ENCODE results near the gene PLCG2.

PLCG2 gene

GRCh38 chr16:81817296-81817695 lies 38.2 kb downstream of the PLCG2 start:
- no peaks in the 10 kb centered on the region for H3K27me3 ChIP-seq (ENCODE audit: insufficient read depth, low read length)
- no peaks in the 10 kb centered on the region for H3K36me3 ChIP-seq (ENCODE audit: insufficient read depth, low read length)
- H3K4me1 ChIP-seq (ENCODE audit: insufficient read depth, low read length): no peaks in the 10 kb centered on the region
- H2AFZ ChIP-seq (ENCODE audit: low read depth, low read length): no peak overlapping the region
- no peak overlapping the region for H3K4me3 ChIP-seq (ENCODE audit: low read length)
- H3K9me3 ChIP-seq (ENCODE audit: low read length): no peaks in the 10 kb centered on the region

- Histone ChIP-seq H3K4me1 (ENCODE audit: insufficient read depth, low read length) (no peaks in the 10 kb centered on the region), H3K36me3 (ENCODE audit: insufficient read depth, low read length) (no peaks in the 10 kb centered on the region), H3K27me3 (ENCODE audit: insufficient read depth, low read length) (peaks cover 2% of the 10 kb centered on the region), H2AFZ (ENCODE audit: low read depth, low read length) (no peak overlapping the region), H3K4me3 (ENCODE audit: low read length) (no peak overlapping the region), H3K9me3 (ENCODE audit: low read length) (no peaks in the 10 kb centered on the region)
Observed at GRCh38 chr16:81817789-81818567, 38.9 kb downstream of the PLCG2 start.

- Histone ChIP-seq H3K27me3 (ENCODE audit: insufficient read depth, low read length) (peaks cover 2% of the 10 kb centered on the region), H3K9me3 (ENCODE audit: low read length) (no peaks in the 10 kb centered on the region)
Observed at GRCh38 chr16:81818568-81818896, 39.4 kb downstream of the PLCG2 start.

GRCh38 chr16:81818905-81819304 lies 39.8 kb downstream of the PLCG2 start:
- no peaks in the 10 kb centered on the region for H3K36me3 ChIP-seq (ENCODE audit: insufficient read depth, low read length)
- no peak overlapping the region for H2AFZ ChIP-seq (ENCODE audit: low read depth, low read length)
- H3K4me3 ChIP-seq (ENCODE audit: low read length): no peak overlapping the region
- H3K9me3 ChIP-seq (ENCODE audit: low read length): no peaks in the 10 kb centered on the region
- peaks cover 2% of the 10 kb centered on the region for H3K27me3 ChIP-seq (ENCODE audit: insufficient read depth, low read length)
- H3K4me1 ChIP-seq (ENCODE audit: insufficient read depth, low read length): no peaks in the 10 kb centered on the region

More at GRCh38 chr16:81818568-81818896, 39.4 kb downstream of the PLCG2 start:
- Histone ChIP-seq H3K4me1 (ENCODE audit: insufficient read depth, low read length) (no peaks in the 10 kb centered on the region), H3K4me3 (ENCODE audit: low read length) (no peak overlapping the region), H2AFZ (ENCODE audit: low read depth, low read length) (no peak overlapping the region), H3K36me3 (ENCODE audit: insufficient read depth, low read length) (no peaks in the 10 kb centered on the region)

GRCh38 chr16:81821436-81822128 lies 42.5 kb downstream of the PLCG2 start:
- H3K36me3 ChIP-seq (ENCODE audit: insufficient read depth, low read length): no peaks in the 10 kb centered on the region
- no peak overlapping the region for H2AFZ ChIP-seq (ENCODE audit: low read depth, low read length)
- no peaks in the 10 kb centered on the region for H3K4me1 ChIP-seq (ENCODE audit: insufficient read depth, low read length)
- H3K27me3 ChIP-seq (ENCODE audit: insufficient read depth, low read length): peaks cover 2% of the 10 kb centered on the region
- H3K4me3 ChIP-seq (ENCODE audit: low read length): no peak overlapping the region
- H3K9me3 ChIP-seq (ENCODE audit: low read length): no peaks in the 10 kb centered on the region

GRCh38 chr16:81823111-81823510 lies 44.0 kb downstream of the PLCG2 start:
- H3K9me3 ChIP-seq (ENCODE audit: low read length): no peaks in the 10 kb centered on the region
- H3K36me3 ChIP-seq (ENCODE audit: insufficient read depth, low read length): no peaks in the 10 kb centered on the region
- H3K4me3 ChIP-seq (ENCODE audit: low read length): no peak overlapping the region
- no peaks in the 10 kb centered on the region for H3K4me1 ChIP-seq (ENCODE audit: insufficient read depth, low read length)
- H2AFZ ChIP-seq (ENCODE audit: low read depth, low read length): no peak overlapping the region
- peaks cover 2% of the 10 kb centered on the region for H3K27me3 ChIP-seq (ENCODE audit: insufficient read depth, low read length)

- Histone ChIP-seq H2AFZ (ENCODE audit: low read depth, low read length) (no peak overlapping the region), H3K4me3 (ENCODE audit: low read length) (no peak overlapping the region), H3K9me3 (ENCODE audit: low read length) (no peaks in the 10 kb centered on the region), H3K27me3 (ENCODE audit: insufficient read depth, low read length) (peaks cover 2% of the 10 kb centered on the region), H3K36me3 (ENCODE audit: insufficient read depth, low read length) (no peaks in the 10 kb centered on the region), H3K4me1 (ENCODE audit: insufficient read depth, low read length) (no peaks in the 10 kb centered on the region)
Observed at GRCh38 chr16:81823734-81824133, 44.6 kb downstream of the PLCG2 start.

- Histone ChIP-seq H2AFZ (ENCODE audit: low read depth, low read length) (no peak overlapping the region), H3K4me3 (ENCODE audit: low read length) (no peak overlapping the region), H3K27me3 (ENCODE audit: insufficient read depth, low read length) (peaks cover 2% of the 10 kb centered on the region), H3K4me1 (ENCODE audit: insufficient read depth, low read length) (no peaks in the 10 kb centered on the region), H3K36me3 (ENCODE audit: insufficient read depth, low read length) (no peaks in the 10 kb centered on the region), H3K9me3 (ENCODE audit: low read length) (no peaks in the 10 kb centered on the region)
Observed at GRCh38 chr16:81826523-81826922, 47.4 kb downstream of the PLCG2 start.

GRCh38 chr16:81830845-81831540 lies 51.9 kb downstream of the PLCG2 start:
- Histone ChIP-seq H3K4me3 (ENCODE audit: low read length) (no peak overlapping the region), H3K36me3 (ENCODE audit: insufficient read depth, low read length) (no peaks in the 10 kb centered on the region), H3K27me3 (ENCODE audit: insufficient read depth, low read length) (no peaks in the 10 kb centered on the region), H3K9me3 (ENCODE audit: low read length) (no peaks in the 10 kb centered on the region), H2AFZ (ENCODE audit: low read depth, low read length) (no peak overlapping the region), H3K4me1 (ENCODE audit: insufficient read depth, low read length) (no peaks in the 10 kb centered on the region)

GRCh38 chr16:81831722-81832126 lies 52.6 kb downstream of the PLCG2 start:
- no peaks in the 10 kb centered on the region for H3K36me3 ChIP-seq (ENCODE audit: insufficient read depth, low read length)
- no peak overlapping the region for H3K4me3 ChIP-seq (ENCODE audit: low read length)
- no peak overlapping the region for H2AFZ ChIP-seq (ENCODE audit: low read depth, low read length)
- no peaks in the 10 kb centered on the region for H3K9me3 ChIP-seq (ENCODE audit: low read length)
- no peaks in the 10 kb centered on the region for H3K27me3 ChIP-seq (ENCODE audit: insufficient read depth, low read length)
- H3K4me1 ChIP-seq (ENCODE audit: insufficient read depth, low read length): no peaks in the 10 kb centered on the region

GRCh38 chr16:81832801-81833547 lies 53.9 kb downstream of the PLCG2 start:
- Histone ChIP-seq H3K4me1 (ENCODE audit: insufficient read depth, low read length) (no peaks in the 10 kb centered on the region), H2AFZ (ENCODE audit: low read depth, low read length) (no peak overlapping the region), H3K36me3 (ENCODE audit: insufficient read depth, low read length) (no peaks in the 10 kb centered on the region), H3K9me3 (ENCODE audit: low read length) (no peaks in the 10 kb centered on the region), H3K27me3 (ENCODE audit: insufficient read depth, low read length) (no peaks in the 10 kb centered on the region), H3K4me3 (ENCODE audit: low read length) (no peak overlapping the region)

GRCh38 chr16:81833751-81834150 lies 54.7 kb downstream of the PLCG2 start:
- Histone ChIP-seq H3K4me1 (ENCODE audit: insufficient read depth, low read length) (no peaks in the 10 kb centered on the region), H3K27me3 (ENCODE audit: insufficient read depth, low read length) (no peaks in the 10 kb centered on the region), H3K4me3 (ENCODE audit: low read length) (no peak overlapping the region), H3K9me3 (ENCODE audit: low read length) (no peaks in the 10 kb centered on the region), H3K36me3 (ENCODE audit: insufficient read depth, low read length) (no peaks in the 10 kb centered on the region), H2AFZ (ENCODE audit: low read depth, low read length) (no peak overlapping the region)

- no peaks in the 10 kb centered on the region for H3K9me3 ChIP-seq (ENCODE audit: low read length)
- no peak overlapping the region for H3K4me3 ChIP-seq (ENCODE audit: low read length)
- H2AFZ ChIP-seq (ENCODE audit: low read depth, low read length): no peak overlapping the region
- H3K27me3 ChIP-seq (ENCODE audit: insufficient read depth, low read length): no peaks in the 10 kb centered on the region
- H3K36me3 ChIP-seq (ENCODE audit: insufficient read depth, low read length): no peaks in the 10 kb centered on the region
- H3K4me1 ChIP-seq (ENCODE audit: insufficient read depth, low read length): no peaks in the 10 kb centered on the region
Observed at GRCh38 chr16:81834868-81835267, 55.8 kb downstream of the PLCG2 start.
